HG03139 (cell line): ENCODE data around the gene RNF148.

Source experiments
- ATAC-seq: cut with Tn5 transposase; IDR thresholded peaks from one replicate; pipeline ENCODE4 v1.9.1; 2021; ENCODE audit not compliant: unreplicated experiment

Gene RNF148, protein sequence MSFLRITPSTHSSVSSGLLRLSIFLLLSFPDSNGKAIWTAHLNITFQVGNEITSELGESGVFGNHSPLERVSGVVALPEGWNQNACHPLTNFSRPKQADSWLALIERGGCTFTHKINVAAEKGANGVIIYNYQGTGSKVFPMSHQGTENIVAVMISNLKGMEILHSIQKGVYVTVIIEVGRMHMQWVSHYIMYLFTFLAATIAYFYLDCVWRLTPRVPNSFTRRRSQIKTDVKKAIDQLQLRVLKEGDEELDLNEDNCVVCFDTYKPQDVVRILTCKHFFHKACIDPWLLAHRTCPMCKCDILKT

DNA sequence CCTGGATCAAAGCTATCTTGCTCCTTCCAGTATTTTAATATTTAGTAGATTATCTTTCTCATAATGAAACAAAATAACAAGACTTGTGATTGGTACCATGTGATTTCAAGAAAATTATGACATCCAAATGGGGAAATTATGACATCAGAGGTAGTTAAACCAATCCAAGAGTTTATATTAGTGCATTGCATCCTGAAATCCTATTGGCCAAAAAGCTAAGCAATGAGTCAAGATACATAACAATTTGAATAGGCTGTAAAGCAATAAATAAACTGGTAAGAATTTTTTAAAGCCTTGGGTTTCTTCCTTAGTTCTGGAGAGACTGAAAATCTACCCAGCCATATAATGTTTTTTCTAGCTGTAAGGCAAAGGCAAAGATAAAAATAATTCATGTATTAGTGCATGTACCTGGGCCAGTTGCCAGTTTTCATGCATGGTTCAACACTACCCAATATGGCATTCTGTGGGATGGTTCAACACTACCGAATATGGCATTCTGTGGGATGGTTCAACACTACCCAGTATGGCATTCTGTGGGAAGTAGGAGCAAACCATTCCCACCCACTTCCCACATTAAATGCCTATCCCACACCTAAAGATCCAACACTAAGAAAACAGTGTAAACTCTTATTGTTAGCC is at the start of gene RNF148:
Gene RNF148, minus strand, starts transcription at position 51 of the 639 bp plus-strand sequence. CDS start 172 bp downstream, outside the sequence.
- no peak for ATAC-seq

DNA sequence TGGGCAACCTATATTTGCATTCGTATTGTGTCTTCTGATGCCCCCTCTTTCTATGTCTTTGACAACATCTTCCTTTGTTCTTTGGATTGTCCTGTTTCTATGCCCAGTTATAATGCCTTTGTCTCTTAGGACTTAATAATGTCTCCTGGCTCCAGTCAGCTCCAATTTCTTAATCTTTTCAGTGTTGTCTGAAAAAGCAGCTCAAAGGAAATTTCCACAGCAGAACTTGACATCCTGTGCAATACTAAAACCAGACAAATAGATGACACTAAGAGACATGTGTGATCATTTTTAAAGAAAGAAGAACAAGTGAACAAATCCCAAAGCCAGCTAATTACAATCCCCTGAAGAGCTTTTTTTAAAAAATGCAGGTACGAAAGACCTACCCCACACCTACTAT is 47.7 kb upstream of the RNF148 start:
- no peak for ATAC-seq

DNA sequence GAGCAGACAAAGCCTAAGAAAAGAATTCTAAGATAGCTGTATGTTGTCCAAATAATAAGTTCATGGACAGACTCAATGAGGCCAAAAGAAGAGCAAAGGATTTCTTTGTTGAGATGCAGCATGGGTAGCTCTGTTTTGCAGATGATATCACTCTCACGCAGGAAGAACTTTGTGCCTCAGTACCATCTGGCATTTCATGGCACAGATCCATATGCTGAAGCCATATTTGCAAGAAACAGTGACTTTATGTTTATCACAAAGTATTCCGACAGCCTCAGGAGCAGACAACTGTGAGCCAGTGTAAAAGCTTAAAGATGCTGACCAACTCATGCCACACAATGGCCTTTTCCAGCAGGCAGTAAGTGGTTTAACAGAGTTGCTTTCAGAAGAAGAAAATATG is 45.5 kb upstream of the RNF148 start:
- ATAC-seq = no peak

DNA sequence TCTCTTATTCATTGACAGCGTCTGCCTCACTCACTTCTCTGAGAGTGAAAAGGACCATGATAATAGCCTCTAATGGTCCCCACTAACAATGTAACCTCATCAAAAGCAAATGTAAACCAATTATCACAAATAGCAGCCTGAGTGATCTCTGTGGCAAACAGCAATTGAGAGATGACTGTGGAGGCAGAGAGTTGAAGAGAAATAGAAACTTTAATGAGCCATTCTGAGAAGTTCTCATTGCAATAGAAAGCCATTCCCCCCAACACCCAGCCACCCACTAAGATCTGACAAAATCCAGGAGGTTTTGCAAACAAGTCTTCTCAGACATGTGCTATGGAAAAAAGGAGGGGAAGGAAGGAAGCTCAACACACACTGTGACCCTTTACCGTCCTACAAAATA is 44.2 kb upstream of the RNF148 start:
- ATAC-seq = no peak

DNA sequence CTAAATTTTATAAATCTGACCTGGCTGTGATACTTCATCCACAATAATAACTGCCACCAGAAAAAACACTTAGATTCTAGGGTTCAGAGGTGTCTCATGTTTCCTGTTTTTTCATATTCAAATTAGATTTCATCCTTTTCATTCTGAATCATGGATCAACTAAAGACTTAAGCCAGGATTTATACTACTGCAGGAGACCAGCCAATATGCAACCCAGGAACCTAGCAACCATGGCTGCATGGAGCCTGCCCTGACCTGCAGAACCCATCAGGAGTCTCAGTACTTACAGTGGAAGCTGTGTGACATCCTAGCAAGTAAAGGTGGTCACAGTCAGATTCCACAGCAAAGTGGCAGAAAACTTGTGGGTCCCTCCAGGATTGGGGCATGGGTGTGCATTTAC is 40.5 kb upstream of the RNF148 start:
- no peak for ATAC-seq

DNA sequence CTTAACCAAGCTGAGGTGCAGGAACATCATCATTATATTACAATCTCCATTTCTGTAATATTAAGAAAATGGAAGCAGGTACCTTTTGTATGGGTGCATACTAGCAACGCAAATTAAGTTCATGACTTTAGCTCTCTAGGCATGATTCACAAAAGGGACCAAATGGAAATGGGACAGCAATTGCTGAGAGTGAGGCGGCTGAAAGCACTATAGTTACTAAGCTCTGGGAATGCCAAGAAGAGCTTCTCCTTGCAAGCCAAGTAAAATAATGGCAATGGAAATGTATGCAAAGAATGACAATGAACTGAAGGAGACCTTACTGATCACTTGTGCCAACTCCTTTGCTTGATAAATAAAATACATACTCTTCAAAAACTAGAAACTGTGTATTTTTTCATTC is 36.2 kb upstream of the RNF148 start:
- no peak for ATAC-seq

DNA sequence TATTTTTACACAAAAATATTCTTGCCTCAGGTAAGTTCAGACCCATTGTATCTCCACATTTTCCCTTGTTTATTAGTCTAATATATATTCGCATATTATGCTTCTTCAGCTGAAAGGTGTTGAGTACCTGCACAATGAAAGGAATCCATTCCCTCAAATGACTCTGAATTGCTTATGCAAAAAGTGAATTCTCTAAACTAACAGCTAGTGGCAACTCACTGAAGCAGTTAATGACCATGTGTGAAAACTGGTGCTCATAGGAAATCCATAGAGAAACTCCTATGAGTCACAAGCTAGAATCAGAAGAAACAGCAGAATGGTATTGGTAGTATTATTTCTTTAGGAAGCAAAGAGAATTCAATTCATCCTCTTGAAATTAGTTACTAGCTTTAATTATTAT is 33.5 kb upstream of the RNF148 start:
- no peak for ATAC-seq

DNA sequence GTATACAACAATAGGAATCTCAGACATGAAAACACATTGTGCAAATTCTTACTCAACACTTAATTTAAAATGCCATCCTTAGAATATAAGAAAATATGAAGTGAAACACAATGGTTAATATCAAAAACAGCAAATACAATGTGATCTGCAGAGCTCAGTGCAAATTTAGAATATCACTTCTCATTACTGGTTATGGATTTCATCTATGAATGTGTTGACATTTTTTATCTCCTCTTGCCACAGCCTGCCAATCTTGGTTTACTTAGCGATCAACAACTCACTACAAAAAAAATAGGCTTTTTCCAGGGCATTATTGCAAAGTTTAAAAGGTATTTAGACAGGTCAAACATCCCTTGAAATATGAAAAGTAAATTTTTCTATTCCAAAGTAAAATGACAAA is 25.0 kb upstream of the RNF148 start:
- ATAC-seq = no peak

DNA sequence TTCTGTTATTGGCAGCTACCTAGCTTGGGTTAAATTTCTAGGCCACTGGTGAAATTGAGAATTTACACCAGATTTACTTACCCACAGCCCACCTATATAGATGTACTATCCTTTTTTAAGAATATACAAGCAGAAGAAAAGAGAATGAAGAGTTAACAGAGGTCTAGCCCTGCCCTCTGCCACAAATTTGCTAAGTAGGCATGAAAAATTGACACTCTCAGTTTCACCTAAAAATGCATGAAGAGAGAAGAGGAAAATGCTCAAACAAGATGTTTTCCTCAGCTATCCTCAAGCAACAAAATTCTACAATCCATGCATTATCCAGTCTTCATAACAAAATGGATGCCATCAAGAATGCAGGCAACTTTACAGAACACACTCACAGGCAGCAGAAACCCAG is 24.6 kb upstream of the RNF148 start:
- ATAC-seq = no peak

DNA sequence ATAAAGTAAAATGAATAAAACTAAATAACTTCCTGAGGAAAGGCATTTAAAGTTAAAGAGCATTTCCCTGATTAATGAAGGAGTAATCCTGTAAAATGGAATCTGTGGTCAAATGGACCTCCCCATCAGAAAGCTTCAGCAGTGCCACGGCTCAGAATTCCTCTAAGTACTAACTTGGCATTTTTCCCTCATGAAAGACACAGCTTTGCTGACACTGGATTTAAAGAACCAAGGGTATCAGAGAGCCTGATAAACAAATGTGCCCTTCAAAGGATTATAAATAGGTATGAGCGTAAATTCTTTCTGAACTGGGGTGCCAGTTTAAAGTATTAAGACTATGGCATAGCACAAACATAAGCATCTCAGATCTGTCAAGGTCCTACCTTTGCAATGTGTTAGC is 24.2 kb upstream of the RNF148 start:
- no peak for ATAC-seq

DNA sequence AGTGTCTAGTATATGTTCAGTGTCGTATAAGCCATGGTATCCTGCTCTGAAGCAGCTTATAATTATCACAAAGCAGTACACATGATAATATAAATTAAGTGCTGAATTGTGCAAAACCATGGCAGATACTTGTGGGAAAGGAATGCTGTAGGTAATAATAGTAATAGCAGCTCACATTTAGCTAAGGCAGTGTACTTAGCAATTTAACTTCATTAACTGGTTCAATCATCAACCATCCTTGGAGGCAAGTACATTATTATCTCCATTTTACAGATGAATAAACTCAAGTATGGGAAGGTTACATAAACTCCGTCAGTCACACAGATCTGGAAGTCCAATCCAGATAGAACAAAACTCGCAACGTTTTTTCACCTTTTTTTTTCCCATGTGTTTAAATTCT is 21.6 kb upstream of the RNF148 start:
- ATAC-seq = no peak

DNA sequence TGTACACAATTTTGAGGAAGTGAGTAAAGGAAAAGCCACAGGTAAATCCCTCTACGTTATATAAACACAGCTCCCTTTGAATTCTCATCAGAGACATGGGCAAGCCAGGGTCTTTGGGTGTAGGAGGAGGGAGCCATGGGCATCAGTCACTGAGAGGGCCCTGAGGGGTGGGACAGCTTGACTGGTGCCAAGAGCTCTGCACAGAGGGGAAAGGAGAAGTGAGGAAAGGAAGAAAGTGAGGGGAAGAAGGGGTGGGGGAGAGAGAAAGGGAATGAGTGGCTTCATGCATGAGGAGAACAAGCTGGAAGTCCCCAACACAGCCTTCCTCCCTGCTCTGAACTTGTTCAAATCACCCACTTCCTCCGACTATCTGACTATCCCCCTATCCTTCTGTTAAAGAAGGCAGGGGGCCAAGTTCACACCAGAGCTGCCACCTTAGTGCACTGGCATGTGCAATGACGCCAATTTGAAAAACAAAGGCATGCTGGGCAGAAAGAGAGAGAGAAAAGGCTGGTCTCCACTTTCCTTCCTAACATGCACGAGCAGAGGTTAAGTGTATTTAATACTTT is 16.4 kb upstream of the RNF148 start:
- no peak for ATAC-seq

DNA sequence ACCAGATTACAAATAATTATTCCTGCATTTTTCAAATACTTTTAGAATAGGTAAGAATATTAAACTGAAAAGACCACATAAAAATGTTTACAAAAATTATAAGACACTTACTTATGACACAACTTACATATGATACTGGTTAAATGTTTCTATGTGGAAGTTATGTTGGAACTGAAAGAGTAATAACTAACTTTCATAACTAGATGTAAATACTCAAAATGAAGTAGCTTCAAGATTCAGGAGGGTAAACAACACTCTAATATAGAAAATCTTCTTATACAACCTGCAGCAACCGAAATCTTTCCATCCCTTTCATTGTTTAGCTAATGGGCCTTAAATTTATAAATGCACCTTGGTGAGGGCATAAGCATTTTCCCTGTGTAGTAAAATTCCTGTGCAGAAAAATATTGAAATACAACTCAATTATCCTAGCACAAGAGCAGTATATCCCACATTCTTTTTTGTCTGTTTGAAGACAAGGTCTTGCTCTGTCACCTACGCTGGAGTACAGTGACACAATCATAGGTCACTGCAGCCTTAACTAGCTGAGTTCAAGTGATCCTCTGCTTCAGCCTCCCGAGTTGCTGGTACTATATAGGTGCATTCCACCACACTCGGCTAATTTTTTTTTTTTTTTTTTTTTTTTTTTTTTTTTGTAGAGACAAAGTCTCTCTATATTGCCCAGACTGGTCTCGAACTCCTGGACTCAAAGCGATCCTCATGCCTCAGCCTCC is 14.8 kb upstream of the RNF148 start:
- no peak for ATAC-seq

DNA sequence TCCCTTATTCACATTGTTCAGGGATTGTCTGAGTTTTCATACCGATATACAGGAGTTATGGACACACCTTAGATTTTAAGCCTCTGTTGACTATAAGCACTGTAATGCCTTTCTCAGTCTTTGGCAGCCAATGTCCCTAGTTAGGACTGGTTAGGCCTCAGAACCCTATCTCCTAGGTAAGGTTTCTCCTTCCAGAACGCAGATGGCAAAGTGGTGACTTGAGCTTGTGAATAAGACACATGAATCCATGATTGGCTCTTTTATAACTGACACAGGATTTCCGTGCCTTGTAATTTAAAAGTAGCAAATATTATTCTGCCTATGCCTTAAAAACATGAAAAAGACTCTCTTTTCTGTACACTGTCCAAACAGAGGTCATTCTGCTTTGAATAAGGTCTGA is 12.5 kb upstream of the RNF148 start:
- ATAC-seq = no peak

DNA sequence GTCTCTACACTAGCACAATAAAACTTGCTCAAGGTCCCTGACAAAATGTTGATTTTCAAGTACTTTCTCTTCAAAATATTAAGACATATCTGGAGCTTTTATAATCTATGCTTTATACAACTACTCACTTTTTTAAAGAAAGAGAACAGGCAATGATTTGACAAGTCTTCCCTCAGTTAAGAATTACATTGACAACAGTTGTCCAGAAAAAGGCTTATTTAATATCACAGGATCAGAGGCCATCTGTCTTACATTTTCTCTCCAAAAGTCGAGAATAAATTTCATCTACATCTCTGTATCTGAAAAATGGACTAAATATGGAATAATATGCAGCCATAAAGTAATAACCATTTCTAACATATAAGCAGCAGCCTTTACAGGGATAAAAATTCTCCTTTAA is 8.2 kb upstream of the RNF148 start:
- ATAC-seq = no peak

DNA sequence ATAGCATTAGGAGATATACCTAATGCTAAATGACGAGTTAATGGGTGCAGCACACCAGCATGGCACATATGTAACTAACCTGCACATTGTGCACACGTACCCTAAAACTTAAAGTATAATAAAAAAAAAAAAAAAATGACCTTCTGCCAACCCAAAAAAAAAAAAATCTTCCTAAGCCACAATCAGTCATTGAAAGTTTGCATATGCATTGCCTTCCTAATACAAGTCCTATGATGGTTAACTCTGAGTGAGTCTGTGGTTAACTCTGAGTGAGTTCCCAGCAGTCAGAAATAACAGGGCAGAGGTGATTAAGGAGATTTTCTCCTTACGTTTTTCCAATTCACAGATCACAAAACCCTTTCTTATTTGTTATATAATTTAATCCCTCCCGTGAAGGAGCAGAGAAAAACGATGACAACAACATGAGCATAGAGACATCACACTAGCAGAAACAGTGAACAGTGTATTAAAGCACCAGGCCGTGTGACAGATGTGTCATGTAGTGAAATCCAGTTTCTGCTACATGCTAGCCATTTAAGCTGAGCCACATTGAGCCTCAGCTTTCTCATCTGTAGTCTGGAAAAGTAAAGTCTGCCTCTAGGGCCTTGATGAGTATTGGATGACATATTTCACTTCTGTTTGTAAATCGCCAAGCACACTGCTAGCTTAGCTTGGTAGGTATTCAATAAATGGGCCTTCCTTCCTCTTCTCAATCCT is 7.4 kb upstream of the RNF148 start:
- no peak for ATAC-seq

DNA sequence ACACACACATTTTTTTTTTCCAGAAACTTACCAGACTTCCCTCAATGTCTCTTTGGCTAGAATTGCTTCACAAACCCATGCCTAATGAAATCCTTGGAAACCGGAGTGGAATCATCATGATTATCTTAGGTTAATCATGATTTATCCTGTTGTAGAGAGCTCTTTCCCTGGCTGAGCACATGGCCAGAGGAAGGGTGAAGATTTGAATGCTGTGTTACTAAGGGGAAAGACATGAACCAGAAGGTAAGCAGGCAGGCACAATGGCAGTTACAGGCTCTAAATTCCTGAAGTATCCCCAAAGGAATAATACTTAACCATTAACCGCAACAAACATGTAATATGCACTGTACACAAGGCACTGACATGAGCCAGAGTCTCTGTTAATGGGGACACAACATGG is 4.1 kb upstream of the RNF148 start:
- ATAC-seq = no peak

DNA sequence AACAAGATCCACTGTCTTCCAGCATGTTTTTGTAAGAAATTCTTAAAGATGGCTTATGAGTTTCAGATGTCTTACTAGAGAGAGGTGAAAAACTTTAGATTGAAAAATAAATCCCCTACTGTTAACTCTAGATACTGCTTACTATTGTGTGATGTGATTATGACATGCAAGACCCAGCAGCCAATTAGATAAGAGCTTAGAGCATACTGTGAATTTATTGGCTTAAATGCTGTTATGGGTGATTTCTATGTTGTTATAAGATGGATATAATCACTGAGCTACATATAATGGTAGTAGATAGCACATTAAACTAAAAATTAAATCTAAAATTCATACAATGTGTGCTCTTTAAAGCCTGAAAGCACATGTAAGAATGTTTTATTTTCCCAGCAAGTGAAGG is 3.7 kb downstream of the RNF148 start, which contains the start of gene RNF133:
Gene RNF133, minus strand, starts transcription at position 101 of the 400 bp plus-strand sequence. CDS start 199 bp downstream, outside the sequence.
- ATAC-seq = no peak

DNA sequence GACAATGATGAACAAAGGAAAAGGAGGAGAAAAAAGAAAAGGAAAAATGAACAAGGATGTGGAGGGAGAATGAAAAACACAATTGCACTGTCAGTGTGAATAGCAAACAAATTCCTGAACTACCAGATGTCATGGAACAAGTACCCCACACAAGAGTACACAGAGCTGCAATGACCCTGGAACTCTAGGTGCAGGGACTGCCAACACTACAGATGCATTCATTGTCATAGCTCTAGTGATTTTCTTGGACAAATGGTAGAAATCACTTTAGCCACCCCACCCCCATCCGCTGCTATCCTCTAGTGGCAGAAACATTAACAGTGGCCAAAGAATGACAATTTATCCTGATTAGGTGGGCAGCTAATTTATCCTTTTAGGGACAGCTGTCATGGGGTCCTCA is 6.9 kb downstream of the RNF148 start:
- ATAC-seq = no peak

DNA sequence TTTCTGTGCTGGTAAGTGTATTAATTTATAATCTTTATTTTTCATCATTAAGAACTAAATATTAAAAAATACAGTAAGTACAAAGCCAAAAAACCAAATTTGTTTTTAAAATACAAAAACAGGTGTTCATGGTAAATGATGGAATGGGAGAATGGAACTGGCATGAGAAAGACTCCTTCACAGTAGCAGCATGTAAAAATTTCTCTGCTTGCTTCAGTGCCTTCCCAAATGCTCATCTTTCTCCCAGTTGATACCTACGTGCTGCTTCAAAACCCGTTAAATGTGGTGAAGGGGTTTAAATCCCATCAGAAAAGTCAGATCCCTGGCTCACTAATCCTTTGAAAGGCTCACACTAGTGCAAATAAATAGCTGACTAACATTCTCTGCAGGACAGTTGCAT is 8.0 kb downstream of the RNF148 start:
- no peak for ATAC-seq

DNA sequence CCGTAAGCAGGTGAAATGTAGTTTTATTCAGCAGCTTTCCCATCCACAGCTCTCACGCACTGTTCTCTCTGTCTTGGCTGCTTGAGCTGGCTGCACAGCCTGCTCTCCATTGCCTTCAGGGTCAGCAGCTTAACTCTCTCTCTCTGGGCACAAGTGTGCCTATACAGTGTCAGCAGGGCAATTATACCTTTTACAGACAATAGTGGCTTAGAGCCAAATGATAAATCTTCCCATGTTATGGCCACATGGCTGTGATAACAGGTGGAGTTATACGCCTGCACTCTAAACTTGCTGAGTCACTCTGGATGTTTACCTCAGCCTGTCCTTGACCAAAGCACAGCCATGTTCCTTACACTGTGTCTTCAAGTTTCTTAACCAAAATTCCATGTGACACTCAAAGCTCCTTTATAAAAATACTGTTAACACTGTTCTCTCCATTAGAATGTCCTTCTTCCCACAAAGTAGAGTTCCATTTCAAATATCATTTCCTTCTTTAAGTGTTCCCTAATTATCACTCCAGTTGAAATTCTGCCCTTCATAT is 9.9 kb downstream of the RNF148 start:
- no peak for ATAC-seq
